Posterior vena cava (tissue), 2 donors: ENCODE results near the gene ANO3. TPM values are rescaled to one million over a fixed set of nuclear protein-coding genes. Genes with fewer than 3 reads are reported as not detected.

Experiments
- DNase-seq: peaks from one replicate; pipeline ENCODE4 v3.0.0-alpha.2; 2020; ENCODE audit warnings: low spot score
- intact Hi-C, 2 donors: fragments of 100-400 bp; cut with DNase I; formaldehyde crosslinking; loops; one replicate each; pipeline versions ENCODE4 v1.14.1 to v1.14.2; 2022 to 2023
- total RNA-seq, 2 donors: library from RNA; stranded (reverse); fragmentation: NEBNext Ultra II Directional; extraction: Animal tissue kit (Norgen Biotek cat#: 25700); gene quantifications; one replicate each; pipeline ENCODE4 v1.2.1, GENCODE V29; 2021
- donor health status: DM: yes; HTN: yes; CAD: no.
- donor health status: DM: yes; HTN: yes; CAD: no.

ANO3 gene
- total RNA-seq, 2 donors from 2014 or later = 0.86 to 2.9 TPM

- intact Hi-C loops = no loop called here
- no peak for DNase-seq
Measured at GRCh38 chr11:26474401-26474800, 142.5 kb downstream of the ANO3 start.

- no peak for DNase-seq
- intact Hi-C loops = no loop called here
Measured at GRCh38 chr11:26477396-26477795, 145.5 kb downstream of the ANO3 start.

GRCh38 chr11:26478710-26479109, 146.8 kb downstream of the ANO3 start:
- intact Hi-C loops = no loop called here
- DNase-seq = no peak

GRCh38 chr11:26480041-26480440, 148.1 kb downstream of the ANO3 start:
- intact Hi-C loops = no loop called here
- DNase-seq = no peak

GRCh38 chr11:26483108-26483507, 151.2 kb downstream of the ANO3 start:
- intact Hi-C loops = no loop called here
- DNase-seq = no peak

GRCh38 chr11:26490546-26490945, 158.6 kb downstream of the ANO3 start:
- DNase-seq = no peak
- intact Hi-C loops = no loop called here

GRCh38 chr11:26493616-26494015, 161.7 kb downstream of the ANO3 start:
- intact Hi-C loops = no loop called here
- no peak for DNase-seq

GRCh38 chr11:26507229-26507628, 175.3 kb downstream of the ANO3 start:
- DNase-seq = no peak
- intact Hi-C loops = no loop called here

GRCh38 chr11:26510164-26510563, 178.2 kb downstream of the ANO3 start:
- intact Hi-C loops = no loop called here
- no peak for DNase-seq

GRCh38 chr11:26510756-26511155, 178.8 kb downstream of the ANO3 start:
- intact Hi-C loops = no loop called here
- no peak for DNase-seq

GRCh38 chr11:26512196-26512595, 180.3 kb downstream of the ANO3 start:
- intact Hi-C loops = no loop called here
- no peak for DNase-seq

- intact Hi-C loops = no loop called here
Measured at GRCh38 chr11:26519469-26519868, 187.5 kb downstream of the ANO3 start.

GRCh38 chr11:26522912-26523610, 191.1 kb downstream of the ANO3 start:
- intact Hi-C loops = no loop called here
- DNase-seq = no peak

More at GRCh38 chr11:26519469-26519868, 187.5 kb downstream of the ANO3 start:
- DNase-seq = no peak

- intact Hi-C loops = no loop called here
- no peak for DNase-seq
Measured at GRCh38 chr11:26527685-26528084, 195.8 kb downstream of the ANO3 start.

GRCh38 chr11:26537341-26537740, 205.4 kb downstream of the ANO3 start:
- intact Hi-C loops = no loop called here
- no peak for DNase-seq

GRCh38 chr11:26539517-26539916, 207.6 kb downstream of the ANO3 start:
- no peak for DNase-seq
- intact Hi-C loops = no loop called here

- DNase-seq = no peak
- intact Hi-C loops = no loop called here
Measured at GRCh38 chr11:26541870-26542269, 209.9 kb downstream of the ANO3 start.

- intact Hi-C loops = no loop called here
- no peak for DNase-seq
Measured at GRCh38 chr11:26549176-26549575, 217.2 kb downstream of the ANO3 start.

GRCh38 chr11:26550022-26550421, 218.1 kb downstream of the ANO3 start:
- no peak for DNase-seq
- intact Hi-C loops = no loop called here

- intact Hi-C loops = no loop called here
- no peak for DNase-seq
Measured at GRCh38 chr11:26551186-26551801, 219.4 kb downstream of the ANO3 start.

GRCh38 chr11:26553182-26553581, 221.3 kb downstream of the ANO3 start:
- intact Hi-C loops = no loop called here

More at GRCh38 chr11:26553182-26553581, 221.3 kb downstream of the ANO3 start:
- no peak for DNase-seq
